Endothelial cell (in vitro differentiated cells): ENCODE results near the gene EXD1. TPM values are rescaled to one million over a fixed set of nuclear protein-coding genes. Genes with fewer than 3 reads are reported as not detected.

ENCODE experiments used
- DNase-seq: peaks from one replicate; pipeline ENCODE4 v3.0.0; 2021; ENCODE audit warnings: low spot score
- H3K27ac Mint-ChIP-seq: one replicate; pipeline ENCODE4 v1.8.0; 2021; ENCODE audit warnings: mixed read lengths, inconsistent platforms; ENCODE audit not compliant: unreplicated experiment
- H3K27me3 Mint-ChIP-seq: one replicate; pipeline ENCODE4 v1.8.0; 2021; ENCODE audit warnings: mild to moderate bottlenecking, moderate library complexity, mixed read lengths, inconsistent platforms; ENCODE audit not compliant: unreplicated experiment
- H3K36me3 Mint-ChIP-seq: one replicate; pipeline ENCODE4 v1.8.0; 2021; ENCODE audit warnings: mild to moderate bottlenecking, low read depth, mixed read lengths, inconsistent platforms; ENCODE audit not compliant: unreplicated experiment
- H3K4me1 Mint-ChIP-seq: one replicate; pipeline ENCODE4 v1.8.0; 2021; ENCODE audit warnings: mild to moderate bottlenecking, mixed read lengths, inconsistent platforms; ENCODE audit not compliant: unreplicated experiment
- H3K4me3 Mint-ChIP-seq: one replicate; pipeline ENCODE4 v1.8.0; 2021; ENCODE audit warnings: mild to moderate bottlenecking, mixed read lengths, inconsistent platforms; ENCODE audit not compliant: unreplicated experiment
- H3K9me3 Mint-ChIP-seq: one replicate; pipeline ENCODE4 v1.8.0; 2021; ENCODE audit warnings: mixed read lengths, inconsistent platforms; ENCODE audit not compliant: unreplicated experiment
- CTCF ChIP-seq: fragments of 200-600 bp; sonication (generic); IDR thresholded peaks from one replicate; pipeline ENCODE4 v1.5.0; 2021; ENCODE audit warnings: antibody characterized with exemption; ENCODE audit not compliant: unreplicated experiment
- total RNA-seq: library from RNA; stranded (reverse); fragmentation: NEBNext Ultra II Directional; extraction: Animal tissue kit (Norgen Biotek cat#: 25700); gene quantifications from one replicate; pipeline ENCODE4 v1.2.1, GENCODE V29; 2021; ENCODE audit not compliant: unreplicated experiment

Gene EXD1
- total RNA-seq, 1 donor from 2014 or later: not detected

DNA sequence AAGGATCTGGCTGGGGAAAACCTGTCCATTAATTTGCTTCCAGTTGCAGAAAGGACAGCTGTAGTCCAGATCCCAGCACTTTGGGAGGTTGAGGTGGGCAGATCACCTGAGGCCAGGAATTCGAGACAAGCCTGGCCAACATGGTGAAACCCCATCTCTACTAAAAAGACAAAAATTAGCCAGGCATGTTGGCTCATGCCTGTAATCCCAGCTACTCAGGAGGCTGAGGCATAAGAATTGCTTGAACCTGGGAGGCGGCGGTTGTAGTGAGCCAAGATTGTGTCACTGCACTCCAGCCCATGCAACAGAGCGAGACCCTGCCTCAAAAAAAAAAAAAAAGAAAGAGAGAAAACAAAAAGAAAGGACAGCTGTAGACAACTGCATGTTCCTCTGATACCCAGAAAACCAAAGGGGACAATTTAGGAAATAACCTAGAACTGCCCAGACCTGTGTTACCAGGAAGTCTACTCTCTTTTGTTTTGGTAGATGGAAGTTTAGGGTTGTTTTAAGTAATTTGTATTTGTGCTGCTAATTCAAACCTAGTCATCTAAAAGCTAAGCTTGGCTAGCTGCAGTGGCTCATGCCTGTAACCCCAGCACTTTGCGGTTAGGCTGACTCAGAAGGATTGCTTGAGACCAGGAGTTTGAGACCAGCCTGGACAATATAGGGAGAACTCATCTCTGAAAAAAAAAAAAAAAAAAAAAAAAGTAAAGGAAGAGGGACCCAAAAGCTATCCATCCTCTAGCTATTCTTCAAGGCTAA lies 22.7 kb downstream of the EXD1 start:
- no peak for TF ChIP-seq CTCF
- Mint-ChIP-seq H3K27ac (no peak overlapping the region), H3K36me3 (no peaks in the 10 kb centered on the region), H3K27me3 (no peaks in the 10 kb centered on the region), H3K9me3 (no peaks in the 10 kb centered on the region), H3K4me3 (no peak overlapping the region), H3K4me1 (no peaks in the 10 kb centered on the region)
- no peak for DNase-seq

DNA sequence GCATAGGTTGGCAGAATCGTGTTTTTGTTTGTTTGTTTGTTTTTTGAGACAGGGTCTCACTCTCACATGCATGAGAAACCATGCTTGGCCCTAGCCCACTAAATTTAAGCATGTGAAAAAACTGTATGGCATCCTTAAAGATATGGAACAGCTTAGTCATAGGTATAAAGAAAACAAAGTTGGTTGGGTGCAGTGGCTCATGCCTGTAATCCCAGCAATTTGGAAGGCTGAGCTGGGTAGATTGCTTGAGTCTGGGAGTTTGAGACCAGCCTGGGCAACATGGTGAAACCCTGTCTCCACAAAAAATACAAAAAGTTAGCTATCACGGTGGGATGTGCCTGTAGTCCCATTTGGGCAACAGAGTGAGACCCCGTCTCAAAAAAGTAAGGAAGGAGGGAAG lies 25.2 kb downstream of the EXD1 start:
- no peak overlapping the region for H3K4me3 Mint-ChIP-seq
- H3K36me3 Mint-ChIP-seq: no peaks in the 10 kb centered on the region
- no peaks in the 10 kb centered on the region for H3K27me3 Mint-ChIP-seq
- DNase-seq: no peak
- no peaks in the 10 kb centered on the region for H3K4me1 Mint-ChIP-seq
- H3K27ac Mint-ChIP-seq: no peak overlapping the region
- no peaks in the 10 kb centered on the region for H3K9me3 Mint-ChIP-seq
- TF ChIP-seq CTCF: no peak

DNA sequence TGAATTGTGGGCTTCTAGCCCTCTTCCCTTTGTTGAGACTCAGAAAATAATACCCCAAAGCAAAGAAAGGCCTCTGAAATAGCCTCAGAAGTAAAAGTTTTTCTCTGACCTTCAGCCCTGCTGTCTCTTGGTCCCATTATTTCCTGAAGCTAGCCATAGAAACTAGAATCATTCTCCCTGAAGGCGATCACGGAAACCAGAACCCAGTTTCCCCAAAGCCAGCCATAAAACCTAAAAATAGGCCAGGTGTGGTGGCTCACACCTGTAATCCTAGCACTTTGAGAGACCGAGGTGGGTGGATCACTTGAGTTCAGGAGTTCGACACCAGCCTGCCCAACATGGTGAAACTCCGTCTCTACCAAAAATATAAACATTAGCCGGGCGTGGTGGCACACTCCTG lies 27.2 kb downstream of the EXD1 start:
- TF ChIP-seq CTCF: no peak

DNA sequence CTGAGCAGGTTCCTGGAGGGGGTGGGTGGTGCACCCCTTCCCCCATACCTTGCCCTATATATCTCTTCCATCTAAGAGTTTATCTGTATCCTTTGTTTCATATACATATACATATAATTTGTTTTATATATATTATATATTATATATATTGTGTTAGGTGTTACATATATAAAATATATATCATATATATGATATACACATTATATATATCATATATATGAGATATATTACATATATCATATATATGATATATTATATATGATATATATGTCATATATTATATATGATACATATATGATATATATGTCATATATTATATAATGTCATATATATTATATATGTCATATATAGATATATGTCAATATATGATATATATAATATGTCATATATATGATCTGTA lies 31.1 kb downstream of the EXD1 start:
- Mint-ChIP-seq H3K27ac (no peak overlapping the region), H3K4me1 (no peaks in the 10 kb centered on the region), H3K27me3 (no peaks in the 10 kb centered on the region), H3K36me3 (no peaks in the 10 kb centered on the region), H3K4me3 (no peak overlapping the region), H3K9me3 (no peaks in the 10 kb centered on the region)
- DNase-seq: no peak
- no peak for TF ChIP-seq CTCF

More for the DNA sequence above, 27.2 kb downstream of the EXD1 start:
- H3K9me3 Mint-ChIP-seq: no peaks in the 10 kb centered on the region
- no peaks in the 10 kb centered on the region for H3K27me3 Mint-ChIP-seq
- H3K36me3 Mint-ChIP-seq: no peaks in the 10 kb centered on the region
- H3K4me3 Mint-ChIP-seq: no peak overlapping the region
- DNase-seq: no peak
- H3K27ac Mint-ChIP-seq: no peak overlapping the region
- H3K4me1 Mint-ChIP-seq: no peaks in the 10 kb centered on the region

DNA sequence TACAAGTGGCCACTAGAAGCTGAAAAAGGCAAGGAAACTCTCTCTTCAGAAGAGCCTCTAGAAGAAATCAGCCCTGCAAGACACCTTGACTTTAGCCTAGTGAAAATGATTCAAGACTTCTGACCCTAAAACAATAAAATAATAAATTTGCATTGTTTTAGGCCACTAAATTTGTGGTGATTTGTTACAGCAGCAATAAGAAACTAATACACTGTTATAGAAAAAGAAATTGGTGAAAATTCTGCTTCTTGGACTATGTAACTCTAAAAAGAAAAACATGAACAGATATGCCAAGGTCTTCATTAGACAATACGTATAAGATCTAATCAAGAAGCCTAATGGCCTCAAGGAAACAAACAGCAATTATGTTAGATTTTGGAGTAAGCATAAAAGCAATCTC lies 36.1 kb downstream of the EXD1 start:
- H3K4me3 Mint-ChIP-seq: no peak overlapping the region
- no peaks in the 10 kb centered on the region for H3K9me3 Mint-ChIP-seq
- DNase-seq: no peak
- no peak overlapping the region for H3K27ac Mint-ChIP-seq
- TF ChIP-seq CTCF: no peak
- no peaks in the 10 kb centered on the region for H3K27me3 Mint-ChIP-seq
- no peaks in the 10 kb centered on the region for H3K4me1 Mint-ChIP-seq
- H3K36me3 Mint-ChIP-seq: no peaks in the 10 kb centered on the region
